K562 (cell line): ENCODE measurements around the gene TMEM209. TPM values are rescaled to one million over a fixed set of nuclear protein-coding genes. Genes with fewer than 3 reads are reported as not detected.

Source experiments
- ASH1L ChIP-seq: fragments of 450-650 bp; IDR thresholded peaks from 2 replicates; pipeline ENCODE4 v1.6.1; 2018; ENCODE audit warnings: borderline replicate concordance, mild to moderate bottlenecking, low read depth; ENCODE audit not compliant: partially characterized antibody
- BACH1 ChIP-seq: fragments of 200-800 bp; sonication (Bioruptor generic); IDR thresholded peaks from 2 replicates; pipeline ENCODE4 v1.6.1; 2016; ENCODE audit warnings: missing genetic modification characterization, missing compliant biosample characterization
- CBFA2T3 ChIP-seq: fragments of 450-650 bp; IDR thresholded peaks from 2 replicates; pipeline ENCODE4 v1.6.1; 2017
- CSDE1 ChIP-seq, 2 experiments: fragments of 450-650 bp; IDR thresholded peaks; 2 replicates each; pipeline ENCODE4 v1.6.1; 2016; ENCODE audit warnings: mild to moderate bottlenecking in 1 of 2
- EHMT2 ChIP-seq: fragments of 450-650 bp; IDR thresholded peaks from 2 replicates; pipeline ENCODE4 v1.6.1; 2018; ENCODE audit warnings: antibody characterized with exemption
- ETV6 ChIP-seq, 3 experiments: fragments of 150-350 bp in 1 of 3; sonication (generic) in 1 of 3; formaldehyde crosslinking in 1 of 3; IDR thresholded peaks; 2 replicates each; pipeline versions ENCODE4 v1.6.1 to v1.8.0; 2014 to 2022; ENCODE audit warnings: borderline replicate concordance in 2 of 3, low read depth in 2 of 3, antibody characterized with exemption in 1 of 3, low read length in 1 of 3, mild to moderate bottlenecking in 1 of 3, missing genetic modification reagents in 1 of 3
- FOXM1 ChIP-seq, 2 experiments: fragments of 450-650 bp in 1 of 2; sonication (generic) in 1 of 2; formaldehyde crosslinking in 1 of 2; IDR thresholded peaks; 2 replicates each; pipeline versions ENCODE4 v1.6.1 to v1.9.0; 2017 to 2022; ENCODE audit warnings: low read depth in 2 of 2, mild to moderate bottlenecking in 2 of 2, missing genetic modification reagents in 1 of 2, moderate library complexity in 1 of 2
- GATAD2A ChIP-seq: fragments of 450-650 bp; IDR thresholded peaks from 2 replicates; pipeline ENCODE4 v1.6.1; 2017
- HDGF ChIP-seq: fragments of 450-650 bp; IDR thresholded peaks from 2 replicates; pipeline ENCODE4 v1.6.1; 2016
- NBN ChIP-seq: fragments of 450-650 bp; IDR thresholded peaks from 2 replicates; pipeline ENCODE4 v1.6.1; 2016; ENCODE audit warnings: low read depth, mild to moderate bottlenecking
- NFRKB ChIP-seq: fragments of 450-650 bp; IDR thresholded peaks from 2 replicates; pipeline ENCODE4 v1.6.1; 2016; ENCODE audit warnings: low read depth
- RBM34 ChIP-seq: fragments of 200-400 bp; formaldehyde crosslinking; IDR thresholded peaks from 2 replicates; pipeline ENCODE4 v1.6.1; 2018; ENCODE audit warnings: low read length, borderline replicate concordance; ENCODE audit not compliant: insufficient read depth
- SMAD3 ChIP-seq: fragments of 450-650 bp; formaldehyde crosslinking; conservative IDR thresholded peaks from 2 replicates; pipeline ENCODE4 v1.4.0; 2020; ENCODE audit warnings: mild to moderate bottlenecking
- TFAM ChIP-seq: fragments of 250-450 bp; sonication (Bioruptor Pico); conservative IDR thresholded peaks from 2 replicates; pipeline ENCODE4 v1.5.0; 2021; ENCODE audit warnings: mild to moderate bottlenecking, moderate library complexity
- TOE1 ChIP-seq, 2 experiments: fragments of 450-650 bp in 1 of 2; sonication (generic) in 1 of 2; formaldehyde crosslinking in 1 of 2; IDR thresholded peaks; 2 replicates each; pipeline versions ENCODE4 v1.7.1 to v1.8.0; 2016 to 2022; ENCODE audit warnings: borderline replicate concordance in 2 of 2, mild to moderate bottlenecking in 2 of 2, antibody characterized with exemption in 1 of 2, inconsistent platforms in 1 of 2, low read depth in 1 of 2, missing genetic modification reagents in 1 of 2, moderate library complexity in 1 of 2
- YBX1 ChIP-seq: fragments of 450-650 bp; IDR thresholded peaks from 2 replicates; pipeline ENCODE4 v1.7.1; 2016; ENCODE audit warnings: mild to moderate bottlenecking
- ZNF408 ChIP-seq: fragments of 250-450 bp; sonication (Bioruptor Pico); IDR thresholded peaks from 2 replicates; pipeline ENCODE4 v1.4.0; 2020; ENCODE audit warnings: low read depth, mild to moderate bottlenecking, moderate library complexity
- polyA plus RNA-seq, 8 experiments: library from polyadenylated mRNA; depleted of rRNA in 4 of 8; stranded (reverse) in 5 of 8; unstranded in 3 of 8; fragments of >200 nt; fragmentation: Nextera tagmentation in 2 of 8; fragmentation: Illumina TruSeq in 1 of 8; extraction: Ambion mirVana in 2 of 8; extraction: Trizol in 1 of 8; gene quantifications; 2 replicates each; pipeline versions ENCODE4 v1.2.1 to v1.2.3, GENCODE V29; 2011 to 2014; ENCODE audit warnings: inconsistent platforms in 1 of 8, missing spikeins in 1 of 8
- total RNA-seq, 7 experiments: library from RNA; depleted of rRNA in 6 of 7; stranded (reverse); fragments of >200 nt in 6 of 7; fragmentation: Illumina TruSeq in 2 of 7; extraction: Trizol in 2 of 7; gene quantifications; 2 replicates each; pipeline versions ENCODE4 v1.2.1 to v1.2.3, GENCODE V29; 2011 to 2021; ENCODE audit warnings: low replicate concordance in 1 of 7
- TF ChIP-seq, protein P1 (sequence below), 2 experiments: fragments of 450-650 bp in 1 of 2; sonication (generic) in 1 of 2; formaldehyde crosslinking in 1 of 2; IDR thresholded peaks; 2 replicates each; pipeline versions ENCODE4 v1.7.1 to v1.9.0; 2016 to 2022; ENCODE audit warnings: inconsistent platforms in 1 of 2, mild to moderate bottlenecking in 1 of 2, missing genetic modification reagents in 1 of 2

The TMEM209 gene
- total and polyA plus RNA-seq, 9 of the 15 experiments (the other 6 are each of a cell fraction or from before 2014, with no cell fraction given), result 36.8 to 116 (median 76.6) TPM

DNA sequence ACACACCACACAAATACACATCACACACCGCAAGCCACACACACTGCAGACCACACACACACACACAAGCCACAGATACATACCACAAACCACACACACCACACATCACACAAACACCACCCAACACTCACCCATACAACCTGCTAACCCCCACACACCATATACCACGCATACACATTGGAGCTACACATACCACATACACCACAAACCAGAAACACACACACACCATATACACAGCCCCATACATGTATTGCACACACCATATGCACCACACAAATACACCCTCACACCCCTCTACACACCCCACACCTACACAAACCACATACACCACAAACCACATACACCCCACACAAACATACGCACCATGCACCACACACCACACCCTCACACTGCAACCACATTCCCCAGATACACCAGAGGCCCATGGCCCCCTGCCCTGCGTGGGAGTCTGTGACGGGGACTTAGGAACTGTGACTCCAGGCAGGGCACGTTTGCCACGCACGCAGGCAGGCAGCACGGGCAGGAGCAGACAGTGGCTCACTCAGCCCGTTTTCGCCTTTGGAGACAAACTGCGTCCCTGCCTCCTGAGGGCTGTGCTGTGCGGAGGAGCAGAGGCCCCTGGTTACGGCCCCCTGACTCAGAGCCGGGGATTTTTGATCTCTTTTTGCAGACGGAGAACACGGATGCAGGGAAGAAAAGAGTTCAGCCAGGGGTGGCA is 52.6 kb downstream of the TMEM209 start (continued):
- TF ChIP-seq ETV6 (IDR thresholded peaks at IDR 0.05; ENCODE audit: borderline replicate concordance in 1 of 2, low read depth in 2 of 2, low read length in 1 of 2) (no peak), ETV6 (CRISPR knock-in tag; IDR thresholded peaks at IDR 0.05; ENCODE audit: borderline replicate concordance) (peak; percentile 91), FOXM1 (IDR thresholded peaks at IDR 0.05; ENCODE audit: low read depth) (no peak), FOXM1 (CRISPR knock-in tag; IDR thresholded peaks at IDR 0.05; ENCODE audit: low read depth) (no peak), YBX1 (no peak), GATAD2A (0 out of 2 replicates have a peak, but pooled peaks have one; percentile 50), TFAM (CRISPR knock-in tag) (no peak), RBM34 (no peak), NFRKB (0 out of 2 replicates have a peak, but pooled peaks have one; percentile 46), NBN (no peak), EHMT2 (0 out of 2 replicates have a peak, but pooled peaks have one; percentile 34), ASH1L (peak; percentile 36), SMAD3 (CRISPR knock-in tag) (no peak), CSDE1 (IDR thresholded peaks at IDR 0.05) (0 out of 4 replicates have a peak, but pooled peaks of 1 of the 2 experiments have one; percentile 56), TOE1 (IDR thresholded peaks at IDR 0.05; ENCODE audit: borderline replicate concordance) (no peak), TOE1 (CRISPR knock-in tag; IDR thresholded peaks at IDR 0.05; ENCODE audit: borderline replicate concordance, low read depth) (0 out of 2 replicates have a peak, but pooled peaks have one; percentile 31), ZNF408 (no peak), CBFA2T3 (peak; percentile 18; the same call in 1 of the 2 replicates), HDGF (0 out of 2 replicates have a peak, but pooled peaks have one; percentile 85), BACH1 (tag) (no peak)
- TF ChIP-seq, protein P1, sequence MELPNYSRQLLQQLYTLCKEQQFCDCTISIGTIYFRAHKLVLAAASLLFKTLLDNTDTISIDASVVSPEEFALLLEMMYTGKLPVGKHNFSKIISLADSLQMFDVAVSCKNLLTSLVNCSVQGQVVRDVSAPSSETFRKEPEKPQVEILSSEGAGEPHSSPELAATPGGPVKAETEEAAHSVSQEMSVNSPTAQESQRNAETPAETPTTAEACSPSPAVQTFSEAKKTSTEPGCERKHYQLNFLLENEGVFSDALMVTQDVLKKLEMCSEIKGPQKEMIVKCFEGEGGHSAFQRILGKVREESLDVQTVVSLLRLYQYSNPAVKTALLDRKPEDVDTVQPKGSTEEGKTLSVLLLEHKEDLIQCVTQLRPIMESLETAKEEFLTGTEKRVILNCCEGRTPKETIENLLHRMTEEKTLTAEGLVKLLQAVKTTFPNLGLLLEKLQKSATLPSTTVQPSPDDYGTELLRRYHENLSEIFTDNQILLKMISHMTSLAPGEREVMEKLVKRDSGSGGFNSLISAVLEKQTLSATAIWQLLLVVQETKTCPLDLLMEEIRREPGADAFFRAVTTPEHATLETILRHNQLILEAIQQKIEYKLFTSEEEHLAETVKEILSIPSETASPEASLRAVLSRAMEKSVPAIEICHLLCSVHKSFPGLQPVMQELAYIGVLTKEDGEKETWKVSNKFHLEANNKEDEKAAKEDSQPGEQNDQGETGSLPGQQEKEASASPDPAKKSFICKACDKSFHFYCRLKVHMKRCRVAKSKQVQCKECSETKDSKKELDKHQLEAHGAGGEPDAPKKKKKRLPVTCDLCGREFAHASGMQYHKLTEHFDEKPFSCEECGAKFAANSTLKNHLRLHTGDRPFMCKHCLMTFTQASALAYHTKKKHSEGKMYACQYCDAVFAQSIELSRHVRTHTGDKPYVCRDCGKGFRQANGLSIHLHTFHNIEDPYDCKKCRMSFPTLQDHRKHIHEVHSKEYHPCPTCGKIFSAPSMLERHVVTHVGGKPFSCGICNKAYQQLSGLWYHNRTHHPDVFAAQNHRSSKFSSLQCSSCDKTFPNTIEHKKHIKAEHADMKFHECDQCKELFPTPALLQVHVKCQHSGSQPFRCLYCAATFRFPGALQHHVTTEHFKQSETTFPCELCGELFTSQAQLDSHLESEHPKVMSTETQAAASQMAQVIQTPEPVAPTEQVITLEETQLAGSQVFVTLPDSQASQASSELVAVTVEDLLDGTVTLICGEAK (IDR thresholded peaks at IDR 0.05), result no peak
- TF ChIP-seq, protein P1 (CRISPR knock-in tag; IDR thresholded peaks at IDR 0.05), result peak; percentile 10; the same call in 1 of the 2 replicates
